ENCODE results near the gene PHEX.

The PHEX gene

DNA sequence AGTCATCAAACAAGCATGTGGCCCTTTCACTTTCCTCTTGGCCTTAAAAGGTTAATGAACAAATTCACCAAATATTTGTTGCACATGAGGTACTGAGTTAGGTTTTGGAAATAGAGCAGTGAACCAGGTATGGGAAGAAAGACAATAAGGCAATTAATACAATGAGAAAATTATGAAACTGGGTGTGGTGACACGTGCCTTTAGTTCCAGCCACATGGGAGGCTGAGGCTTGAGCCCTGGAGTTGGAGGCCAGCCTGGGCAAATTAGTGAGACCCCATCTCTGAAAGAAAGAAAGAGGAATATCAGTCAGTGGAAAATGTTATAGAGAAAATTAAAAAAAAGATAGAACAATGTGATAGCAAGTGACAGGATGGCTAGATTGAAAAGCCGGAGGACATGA, 8.1 kb downstream of the PHEX start:
- no peak for DNase-seq (ENCODE audit: low read depth, low spot score)

DNA sequence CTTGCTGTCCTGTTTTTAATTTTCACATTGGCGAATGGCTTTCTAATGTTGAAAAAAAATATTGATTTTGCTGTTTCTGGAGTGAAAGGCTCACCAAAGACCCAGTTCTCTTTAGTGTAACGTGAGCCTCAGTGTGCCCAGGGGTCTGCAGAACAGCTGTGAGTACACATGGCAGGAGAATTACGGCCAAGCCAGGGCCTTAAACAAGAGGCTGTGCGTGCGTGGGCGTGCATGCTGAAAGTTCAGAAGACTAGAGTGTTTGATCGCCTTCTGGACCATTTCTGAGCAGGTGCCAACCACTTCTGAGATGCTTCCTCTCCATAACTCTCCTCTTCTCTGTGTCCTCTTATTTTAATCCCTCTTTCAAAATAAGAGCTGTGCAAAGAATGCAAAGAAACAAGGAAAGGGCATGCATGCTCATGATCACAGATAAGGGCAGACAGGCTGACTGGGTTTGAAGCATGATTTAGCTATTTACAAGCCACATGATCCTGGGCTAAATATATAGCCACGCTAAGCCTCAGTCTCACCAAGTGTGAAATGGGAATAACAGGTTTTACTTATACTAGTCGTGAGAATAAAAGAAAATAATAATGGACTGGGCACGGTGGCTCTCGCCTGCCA, 9.9 kb downstream of the PHEX start:
- DNase-seq (ENCODE audit: low read depth, low spot score) = no peak

DNA sequence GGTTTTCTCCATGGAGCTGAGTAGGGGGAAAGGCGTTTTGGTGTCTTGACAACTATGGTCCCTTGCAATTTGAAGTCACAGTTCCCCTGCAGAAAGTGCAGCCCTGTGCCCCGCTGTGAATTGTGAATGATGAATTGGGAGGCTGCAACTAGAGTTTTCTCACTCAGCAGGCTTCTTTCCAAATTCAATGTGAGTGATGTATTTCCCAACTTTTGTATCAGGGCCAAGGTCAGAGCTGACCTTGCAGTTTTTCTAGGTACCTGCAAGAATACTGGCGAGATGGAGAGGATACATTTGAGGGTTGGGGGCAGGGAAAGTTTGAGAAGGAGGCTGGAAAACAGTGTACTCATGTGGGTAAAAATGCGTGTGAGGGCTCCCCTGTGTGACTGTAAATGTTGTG, 11.7 kb downstream of the PHEX start:
- DNase-seq (ENCODE audit: low read depth, low spot score) = no peak

DNA sequence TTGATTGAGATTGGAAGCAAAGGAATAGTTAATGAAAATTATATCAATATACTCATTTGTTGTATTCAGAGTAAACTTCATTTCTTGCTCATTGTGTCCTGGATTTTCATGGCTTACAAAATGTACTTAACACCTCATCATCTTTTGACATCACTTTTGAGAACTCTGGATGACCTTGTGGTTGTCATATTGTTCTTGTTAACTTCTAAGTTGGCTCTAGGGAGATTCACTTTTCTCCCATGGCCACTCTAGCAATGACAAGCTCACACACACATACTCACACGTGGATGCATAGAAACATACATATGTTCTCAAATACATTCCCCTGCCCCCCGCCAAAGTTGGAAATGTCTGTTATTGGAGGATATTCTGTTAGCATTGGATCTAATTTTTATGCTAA, 15.3 kb downstream of the PHEX start:
- DNase-seq (ENCODE audit: low read depth, low spot score) = no peak

DNA sequence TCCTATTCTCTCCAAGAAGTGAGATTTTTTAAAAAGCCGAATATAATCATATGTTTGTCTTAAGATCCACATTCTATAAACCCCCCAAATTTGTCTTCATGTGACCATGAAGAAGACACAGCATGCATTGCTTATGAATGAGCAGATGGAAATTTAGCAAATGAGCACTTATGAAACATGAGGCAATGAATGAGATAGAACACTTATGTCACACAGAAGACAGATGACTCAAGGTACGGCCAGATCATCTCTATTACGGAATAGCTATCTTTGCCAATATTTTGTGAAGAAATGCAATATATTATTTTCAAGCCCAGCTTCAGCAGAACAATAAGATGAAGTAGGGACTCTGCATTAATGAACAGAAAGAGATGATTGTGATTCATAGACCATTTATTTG, 21.4 kb downstream of the PHEX start:
- no peak for DNase-seq (ENCODE audit: low read depth, low spot score)

DNA sequence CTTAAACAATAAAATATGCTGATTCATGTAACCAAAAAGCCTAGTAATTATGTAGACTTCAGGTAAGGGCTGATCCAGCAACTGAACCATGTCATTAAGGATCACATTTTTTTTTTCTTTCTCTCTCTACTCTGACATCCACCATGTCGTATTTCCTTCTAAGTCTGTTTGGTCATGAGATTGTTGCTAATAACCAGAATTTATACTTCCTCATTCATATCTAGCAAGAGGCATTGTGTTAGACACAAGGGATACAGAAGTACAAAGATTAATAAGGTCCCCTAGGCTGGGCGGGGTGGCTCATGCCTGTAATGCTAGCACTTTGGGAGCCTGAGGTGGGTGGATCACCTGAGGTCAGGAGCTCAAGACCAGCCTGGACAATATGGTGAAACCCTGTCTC, 24.1 kb downstream of the PHEX start:
- DNase-seq (ENCODE audit: low read depth, low spot score) = no peak

DNA sequence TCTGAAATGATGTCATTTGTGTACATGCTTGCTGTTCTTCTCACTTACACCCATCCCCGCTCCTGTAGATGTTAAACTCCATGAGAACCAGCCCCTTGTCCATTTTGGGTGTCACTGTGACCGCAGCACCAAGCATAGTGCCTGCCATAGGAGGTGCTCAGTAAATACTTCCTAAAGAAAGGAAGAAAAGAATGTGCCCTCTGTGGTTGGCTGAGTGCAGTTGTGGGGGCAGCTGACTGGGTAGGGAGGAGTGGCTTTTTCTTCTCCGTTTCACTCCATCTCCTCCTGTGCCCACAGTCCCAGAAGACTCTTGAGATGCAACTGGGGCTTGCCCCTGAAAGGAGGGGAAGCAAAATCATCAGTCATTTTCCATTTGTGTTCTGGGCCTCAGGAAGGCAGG, 25.5 kb downstream of the PHEX start:
- DNase-seq (ENCODE audit: low read depth, low spot score) = no peak

DNA sequence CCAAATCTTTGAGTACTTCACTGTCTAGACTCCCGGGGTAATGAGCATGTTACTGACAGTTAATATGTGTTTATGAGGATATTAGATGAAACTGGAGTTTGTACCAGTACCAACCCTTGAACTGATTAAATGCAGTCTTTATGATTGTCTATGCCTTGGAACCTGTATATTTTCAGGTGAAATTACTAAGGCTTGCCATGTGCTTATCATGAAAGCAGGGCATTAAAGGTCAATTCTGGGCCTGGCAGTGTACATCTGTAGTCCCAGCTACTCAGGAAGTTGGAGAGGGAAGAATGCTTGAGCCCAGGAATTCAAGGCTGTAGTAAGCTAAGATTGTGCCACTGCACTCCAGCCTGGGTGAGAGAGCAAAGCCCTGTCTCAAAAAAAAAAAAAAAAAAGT, 27.6 kb downstream of the PHEX start:
- DNase-seq (ENCODE audit: low read depth, low spot score) = no peak

DNA sequence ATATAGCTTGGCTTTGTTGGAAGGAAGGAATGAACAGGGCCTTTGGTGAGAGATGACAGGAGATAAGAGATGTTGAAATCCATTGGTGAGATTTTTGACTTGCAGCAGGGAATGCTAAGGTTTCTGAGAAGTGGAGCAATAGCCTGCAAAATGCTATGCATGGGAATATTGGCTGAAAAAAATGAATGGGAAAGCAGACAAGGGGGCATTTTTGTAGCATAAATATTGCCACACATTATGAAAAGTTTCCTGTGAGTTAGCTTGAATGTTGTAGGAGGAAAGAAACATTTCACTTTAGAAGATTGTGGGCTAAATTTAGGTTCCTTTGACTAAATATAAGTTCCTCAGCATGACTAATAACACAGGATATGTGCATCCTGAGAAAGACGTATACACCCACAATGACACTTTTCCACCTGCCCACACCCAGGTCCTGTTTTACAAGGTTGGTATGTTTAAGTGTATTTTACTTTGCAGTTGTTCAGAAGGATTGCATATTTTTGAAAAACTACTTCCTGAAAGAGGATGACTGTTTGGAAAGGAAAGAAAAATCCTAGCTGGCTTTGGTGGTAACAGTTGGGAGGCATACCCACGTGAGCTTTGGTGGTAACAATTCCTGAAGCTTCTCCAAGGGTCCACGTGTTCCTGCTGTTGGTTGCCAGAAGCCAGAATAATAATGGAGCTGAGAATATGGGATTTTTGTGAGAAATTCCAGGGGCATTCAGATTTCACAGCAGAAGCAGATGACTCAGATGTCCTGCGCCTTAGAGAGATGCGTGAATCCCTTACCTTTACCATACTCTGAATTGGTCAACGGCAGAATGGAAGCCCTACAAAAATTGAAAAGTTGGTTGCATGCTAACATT, 28.5 kb downstream of the PHEX start:
- no peak for DNase-seq (ENCODE audit: low read depth, low spot score)

DNA sequence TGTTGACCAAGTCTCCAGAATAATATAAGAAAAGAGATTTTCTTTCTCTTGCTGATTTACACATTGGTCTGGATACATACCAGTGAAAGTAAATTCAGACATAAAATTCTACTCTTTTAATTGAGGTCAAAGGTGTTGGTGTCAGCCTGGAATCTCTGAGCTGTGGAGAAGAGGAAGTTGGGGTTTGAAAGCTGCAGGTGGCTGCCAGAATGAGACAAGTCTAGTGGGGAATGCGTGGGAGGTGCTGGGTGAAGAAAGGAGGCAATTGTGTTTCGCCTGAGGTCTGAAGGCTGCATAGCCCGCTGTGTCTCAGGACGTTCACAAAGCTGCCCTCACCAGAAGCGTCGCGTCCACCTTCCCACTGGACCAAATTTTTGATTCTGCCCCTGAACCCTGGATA, 31.2 kb downstream of the PHEX start:
- DNase-seq (ENCODE audit: low read depth, low spot score) = no peak

DNA sequence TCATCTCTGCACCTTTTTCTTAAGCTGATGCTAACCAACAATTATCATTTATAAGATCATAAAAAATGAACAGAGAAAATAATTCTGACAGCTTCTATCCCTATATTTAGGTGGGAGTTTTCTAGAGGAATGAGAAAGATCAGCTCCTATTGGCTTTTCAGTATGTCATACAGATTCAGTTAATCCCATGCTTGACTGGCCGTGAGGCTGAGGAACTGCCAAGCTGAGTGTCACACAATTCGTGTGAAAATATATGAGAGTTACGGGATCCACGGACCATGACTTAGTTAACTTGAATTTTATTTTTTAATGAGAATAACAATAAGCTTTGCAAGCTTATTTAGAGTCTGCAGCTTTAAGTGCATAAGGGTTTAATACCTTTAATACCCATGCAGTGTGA, 37.5 kb downstream of the PHEX start:
- DNase-seq (ENCODE audit: low read depth, low spot score) = no peak

DNA sequence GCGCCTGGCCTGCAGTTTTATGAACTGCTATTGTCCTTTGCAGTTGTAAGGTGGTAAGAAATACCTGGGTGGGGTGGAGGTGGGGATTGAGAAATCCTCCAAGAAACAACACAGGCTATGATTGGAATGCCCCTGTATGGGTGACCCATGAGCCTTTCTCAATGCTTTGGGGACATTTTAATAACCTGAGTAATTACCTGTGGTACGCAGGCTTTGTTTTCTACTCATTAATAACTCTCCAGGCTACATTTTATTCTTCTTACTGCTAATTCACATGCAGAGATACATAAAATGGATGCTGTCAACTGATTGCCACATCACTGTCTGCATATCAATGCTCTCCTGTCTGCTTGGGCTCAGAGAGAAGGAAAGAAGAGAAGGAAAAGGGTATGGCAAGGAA, 41.8 kb downstream of the PHEX start:
- DNase-seq (ENCODE audit: low read depth, low spot score) = peak; percentile 35

DNA sequence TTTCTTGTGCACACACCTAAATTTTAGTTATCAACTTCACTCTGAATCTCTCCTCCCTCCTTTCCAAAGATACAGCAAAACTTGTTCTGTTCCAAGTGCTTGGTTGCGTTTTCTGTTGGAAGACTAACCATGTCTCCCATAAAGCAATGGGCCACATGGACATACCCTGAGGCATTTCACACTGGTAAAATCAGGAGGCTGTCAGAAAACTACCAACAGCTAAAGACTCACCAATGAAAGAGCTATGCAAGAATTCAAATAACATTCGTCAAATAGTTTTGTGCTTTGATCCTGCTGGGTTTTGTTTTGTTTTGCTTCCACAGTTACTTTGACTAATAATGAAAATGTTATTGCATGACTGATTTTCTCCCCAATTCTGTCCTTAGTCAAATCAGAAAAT, 46.0 kb downstream of the PHEX start:
- DNase-seq (ENCODE audit: low read depth, low spot score) = peak; percentile 37

DNA sequence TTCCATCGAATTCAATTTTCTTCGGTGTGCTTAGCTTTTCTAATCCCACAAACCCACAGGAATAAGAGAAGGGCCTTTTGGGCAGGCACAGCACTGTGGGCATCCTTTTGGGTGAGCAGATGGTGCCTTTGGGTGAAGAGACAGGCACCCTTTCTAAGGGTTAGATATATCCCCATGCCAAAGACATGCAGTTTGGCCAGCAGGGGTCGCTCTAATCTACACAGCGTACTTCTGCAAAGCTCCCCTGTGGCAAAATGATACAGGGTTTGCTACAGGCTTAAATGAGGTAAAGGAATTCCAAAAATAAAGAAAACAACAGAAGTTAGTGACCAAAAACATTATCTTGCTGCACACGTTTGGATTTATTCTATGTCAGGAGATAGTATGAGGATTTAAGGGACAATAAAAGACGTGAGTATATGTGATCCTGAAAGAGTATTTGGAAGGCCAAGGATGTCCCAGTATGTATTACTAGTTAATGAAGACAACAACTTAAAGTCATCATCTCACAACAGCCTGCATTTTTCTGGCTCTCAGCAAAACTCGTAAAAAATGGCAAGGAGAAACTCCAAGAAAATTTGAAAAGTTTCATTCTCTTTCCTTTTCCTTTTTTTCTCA, 49.5 kb downstream of the PHEX start:
- peak; percentile 60 for DNase-seq (ENCODE audit: low read depth, low spot score)

DNA sequence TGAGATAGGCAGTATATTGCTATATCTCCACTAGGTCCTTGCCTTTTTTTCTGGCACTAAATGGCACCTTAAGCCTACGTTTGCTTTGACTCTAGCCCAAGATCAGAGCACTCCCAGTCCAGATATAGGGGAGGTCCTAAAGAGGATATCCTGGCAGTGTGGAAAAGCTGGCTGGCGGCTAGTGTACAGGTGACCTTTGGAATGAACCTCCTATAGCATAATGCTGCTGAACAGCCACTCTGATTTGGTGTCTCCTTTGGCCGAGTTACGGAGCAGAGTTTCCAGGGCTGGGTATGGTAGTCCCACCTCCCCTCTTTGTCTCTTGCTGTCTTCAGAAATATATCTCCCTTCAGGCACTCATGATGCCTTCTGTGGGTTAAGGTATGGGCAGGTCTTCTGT, 53.9 kb downstream of the PHEX start:
- DNase-seq (ENCODE audit: low read depth, low spot score) = no peak

DNA sequence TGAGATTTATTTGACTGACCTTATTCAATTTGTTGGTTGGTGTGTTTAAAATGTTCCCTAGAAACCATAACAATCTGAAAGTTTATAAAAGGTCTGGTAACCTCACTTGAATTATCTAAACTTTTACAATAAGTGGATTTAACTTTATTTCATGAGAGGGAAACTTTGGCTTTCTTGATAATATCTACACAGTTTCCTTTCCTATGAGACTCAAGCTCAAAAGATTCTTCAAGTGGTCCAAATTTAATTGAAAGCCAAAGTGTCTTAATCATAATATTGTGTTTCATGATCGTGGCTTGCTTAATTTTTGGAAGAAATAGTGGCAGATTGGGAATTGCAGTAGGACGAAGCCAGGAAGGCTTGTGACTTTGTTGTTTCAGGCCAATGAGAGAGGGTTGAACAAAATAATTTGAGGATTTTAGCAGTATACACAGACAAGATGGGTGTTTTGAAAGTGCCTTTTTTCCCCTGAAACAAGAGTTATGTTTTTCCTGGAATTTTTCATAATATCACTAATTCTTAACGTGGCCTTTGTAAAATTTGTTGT, 55.0 kb downstream of the PHEX start:
- no peak for DNase-seq (ENCODE audit: low read depth, low spot score)

DNA sequence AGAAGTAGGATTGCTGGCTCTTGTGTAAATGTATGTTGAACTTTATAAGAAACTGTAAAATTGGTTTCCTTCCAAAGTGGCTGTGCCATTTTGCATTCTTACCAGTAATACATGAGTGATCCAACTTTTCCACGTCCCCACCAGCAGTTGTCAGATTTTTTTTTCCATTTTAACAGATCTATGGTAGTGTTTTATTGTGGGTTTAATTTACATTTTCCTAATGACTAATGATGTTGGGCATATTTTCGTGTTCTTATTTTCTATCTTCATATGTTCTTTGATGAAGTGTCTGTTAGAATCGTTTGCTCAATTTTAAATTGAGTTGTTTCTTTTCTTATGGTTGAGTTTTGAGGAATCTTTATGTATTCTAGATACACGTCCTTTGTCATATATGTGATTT, 56.2 kb downstream of the PHEX start:
- DNase-seq (ENCODE audit: low read depth, low spot score) = no peak

DNA sequence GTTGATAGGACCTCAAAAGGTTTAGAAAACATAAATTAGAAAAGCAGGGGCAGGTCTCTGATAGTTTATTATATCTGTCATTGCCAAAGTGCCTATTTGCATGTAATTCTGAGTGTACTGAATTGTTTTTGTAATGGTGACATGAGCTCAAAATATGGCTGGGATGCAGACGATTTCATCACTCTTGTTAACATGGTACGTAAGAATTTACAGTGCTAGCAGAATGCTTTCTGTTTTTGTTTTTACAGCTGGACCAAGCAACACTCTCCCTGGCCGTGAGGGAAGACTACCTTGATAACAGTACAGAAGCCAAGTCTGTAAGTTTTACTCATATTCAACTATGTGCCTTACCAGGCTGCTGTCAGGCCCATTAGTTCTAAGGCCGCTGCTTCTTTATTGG, 58.1 kb downstream of the PHEX start:
- no peak for DNase-seq (ENCODE audit: low read depth, low spot score)

DNA sequence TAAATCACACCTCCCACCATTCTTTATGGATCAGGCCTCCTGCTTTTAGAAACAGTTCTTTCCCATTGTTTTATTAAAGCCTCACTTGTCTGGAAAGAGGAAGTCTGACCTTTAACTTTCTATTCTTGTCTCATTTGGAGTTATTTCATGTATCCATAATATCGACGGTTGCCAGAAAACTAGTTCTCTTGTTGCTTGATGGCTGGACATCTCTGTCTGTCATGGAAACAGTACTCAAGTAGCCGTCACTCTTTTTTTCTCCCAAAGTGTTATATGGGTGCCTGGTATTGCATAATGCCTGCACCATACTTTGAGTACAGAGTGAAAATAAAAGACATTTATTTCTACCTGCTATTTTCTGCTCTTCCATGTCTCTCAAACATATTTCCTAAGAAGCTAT, 61.4 kb downstream of the PHEX start:
- no peak for DNase-seq (ENCODE audit: low read depth, low spot score)

DNA sequence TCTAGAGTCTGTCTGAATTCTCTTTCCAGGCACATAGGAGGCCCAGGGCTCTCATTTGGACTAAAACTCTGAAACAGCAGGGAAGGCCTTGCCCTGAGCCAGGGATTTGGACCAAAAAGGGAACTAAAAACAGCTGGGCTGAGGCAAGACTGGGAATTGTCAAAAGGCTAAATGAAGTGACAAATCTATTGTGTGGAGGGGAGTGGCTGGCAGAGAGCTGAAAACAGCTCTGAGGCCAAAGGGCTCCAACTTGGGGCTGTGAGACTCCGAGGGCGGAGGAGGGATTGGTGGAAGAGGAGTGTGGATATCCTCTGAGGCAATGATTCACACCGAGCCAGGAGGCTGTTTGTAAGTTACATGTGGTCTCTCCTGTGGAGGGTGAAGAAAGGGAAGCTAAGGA, 63.2 kb downstream of the PHEX start:
- DNase-seq (ENCODE audit: low read depth, low spot score) = peak; percentile 76

DNA sequence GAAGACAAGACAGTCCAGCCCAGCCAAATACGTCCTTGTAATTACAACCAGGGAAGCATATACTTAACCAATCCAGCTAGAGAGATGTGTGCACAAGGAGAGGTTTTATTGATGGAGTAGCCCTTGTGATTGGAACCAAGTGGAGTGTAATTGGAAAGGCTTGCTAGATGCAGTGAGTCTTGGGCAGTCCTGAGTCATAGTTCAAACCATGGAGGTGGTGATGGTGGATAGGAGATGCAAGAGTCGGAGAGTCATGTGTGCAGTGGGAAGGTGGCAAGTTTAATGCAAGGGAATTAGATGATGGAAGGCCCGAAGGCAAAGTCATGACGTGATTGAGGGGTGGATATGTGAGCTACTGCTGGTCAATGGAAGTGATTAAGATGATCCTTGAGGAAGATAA, 63.7 kb downstream of the PHEX start:
- DNase-seq (ENCODE audit: low read depth, low spot score) = no peak

DNA sequence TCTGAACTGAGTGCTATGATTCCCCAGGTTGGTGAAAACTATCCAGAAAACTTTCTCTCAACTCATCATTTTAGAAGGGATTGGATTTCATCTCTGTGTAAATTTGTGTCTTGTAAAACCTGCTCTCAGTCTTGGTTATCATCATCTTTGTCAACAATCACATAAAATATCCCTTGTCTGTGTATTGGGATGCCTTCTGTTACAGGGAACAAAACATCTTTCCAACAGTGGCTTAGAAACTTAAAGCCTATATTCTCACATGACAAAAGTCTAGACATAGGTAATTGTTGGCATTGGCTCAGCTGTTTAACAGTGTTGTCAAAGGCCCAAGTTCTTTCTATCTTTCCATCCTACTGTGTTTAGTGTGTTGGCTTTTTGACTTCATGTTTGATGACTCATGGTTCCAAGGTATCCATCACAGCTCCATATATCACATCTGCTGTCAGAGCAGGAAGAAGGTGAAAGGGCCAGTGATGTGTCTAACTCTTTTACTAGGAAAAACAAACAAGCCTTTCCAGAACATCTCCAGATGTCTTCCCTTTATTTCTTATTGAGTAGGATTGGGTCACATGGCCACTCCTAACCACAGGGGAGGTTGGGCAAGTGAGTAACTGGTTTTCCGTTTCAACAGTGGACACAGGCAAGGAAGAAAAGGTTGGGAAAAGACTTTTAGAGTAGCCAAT, 65.0 kb downstream of the PHEX start:
- DNase-seq (ENCODE audit: low read depth, low spot score) = no peak
